Neural cell (in vitro differentiated cells): Measurements from ENCODE around the gene PRKAG2. TPM values are rescaled to one million over a fixed set of nuclear protein-coding genes. Genes with fewer than 3 reads are reported as not detected.
"Not testable (repeated sequence)": the region's sequence is repeated elsewhere in the genome, so short reads cannot be mapped to it uniquely, and the experiment has no call there.

Experiments used
- H2AFZ ChIP-seq: fragments of 200-600, 300-800 bp; sonication (generic), shearing (Covaris generic); 2 replicates; pipeline ENCODE4 v1.6.0; 2014; ENCODE audit warnings: low read depth, mild to moderate bottlenecking, antibody characterized with exemption, low read length, moderate library complexity
- H3F3A ChIP-seq: fragments of 200-600 bp; shearing (Covaris generic); 2 replicates; pipeline ENCODE4 v1.6.1; 2016; ENCODE audit warnings: mild to moderate bottlenecking, moderate library complexity, mixed read lengths, antibody characterized with exemption, low read length; ENCODE audit not compliant: insufficient read depth, poor library complexity, severe bottlenecking
- H3K27ac ChIP-seq: fragments of 200-600, 300-800 bp; sonication (generic), shearing (Covaris generic); 2 replicates; pipeline ENCODE4 v1.5.1; 2014; ENCODE audit warnings: mild to moderate bottlenecking, low read length, moderate library complexity
- H3K27me3 ChIP-seq: fragments of 300-800, 200-600 bp; sonication (generic), shearing (Covaris generic); 2 replicates; pipeline ENCODE4 v1.6.0; 2014; ENCODE audit warnings: mild to moderate bottlenecking, low read depth, low read length, moderate library complexity; ENCODE audit not compliant: insufficient read depth
- H3K36me3 ChIP-seq: fragments of 300-800, 200-600 bp; sonication (generic), shearing (Covaris generic); 2 replicates; pipeline ENCODE4 v1.5.1; 2014; ENCODE audit warnings: mild to moderate bottlenecking, antibody characterized with exemption, low read length, moderate library complexity; ENCODE audit not compliant: insufficient read depth
- H3K4me2 ChIP-seq: fragments of 300-800, 200-600 bp; sonication (generic), shearing (Covaris generic); 2 replicates; pipeline ENCODE4 v1.6.0; 2014; ENCODE audit warnings: mild to moderate bottlenecking, low read length
- H3K4me3 ChIP-seq: fragments of 300-800, 200-600 bp; sonication (generic), shearing (Covaris generic); 2 replicates; pipeline ENCODE4 v1.5.1; 2014; ENCODE audit warnings: mild to moderate bottlenecking, low read length, moderate library complexity
- H3K79me2 ChIP-seq: fragments of 200-600 bp; shearing (Covaris generic); replicated peaks from 2 replicates; pipeline ENCODE4 v1.6.0; 2014; ENCODE audit warnings: mild to moderate bottlenecking, low read length, moderate library complexity; ENCODE audit not compliant: insufficient read depth
- H3K9ac ChIP-seq: fragments of 300-800, 200-600 bp; sonication (generic), shearing (Covaris generic); 2 replicates; pipeline ENCODE4 v1.6.1; 2016; ENCODE audit warnings: mild to moderate bottlenecking, low read length, mixed read lengths
- H3K9me2 ChIP-seq: fragments of 200-600 bp; shearing (Covaris generic); 2 replicates; pipeline ENCODE4 v1.6.1; 2016; ENCODE audit warnings: mild to moderate bottlenecking, low read length, mixed read lengths; ENCODE audit not compliant: insufficient read depth
- H3K9me3 ChIP-seq: fragments of 200-600, 300-800 bp; sonication (generic), shearing (Covaris generic); 2 replicates; pipeline ENCODE4 v1.6.1; 2016; ENCODE audit warnings: mild to moderate bottlenecking, mixed run types, low read length, moderate library complexity, mixed read lengths
- H4K20me1 ChIP-seq: fragments of 200-600 bp; shearing (Covaris generic); 2 replicates; pipeline ENCODE4 v1.6.1; 2016; ENCODE audit warnings: mild to moderate bottlenecking, mixed run types; ENCODE audit not compliant: insufficient read depth
- EP300 ChIP-seq: fragments of 450-650 bp; conservative IDR thresholded peaks from 2 replicates; pipeline ENCODE4 v1.6.1; 2014; ENCODE audit warnings: antibody characterized with exemption, mild to moderate bottlenecking, moderate library complexity; ENCODE audit not compliant: poor library complexity, severe bottlenecking
- EZH2 ChIP-seq: fragments of 200-600, 300-800 bp; shearing (Covaris generic), sonication (generic); IDR thresholded peaks from 2 replicates; pipeline ENCODE4 v1.6.1; 2014; ENCODE audit warnings: antibody characterized with exemption, low read length, borderline replicate concordance, mild to moderate bottlenecking; ENCODE audit not compliant: insufficient read depth, poor library complexity, severe bottlenecking
- MXI1 ChIP-seq: fragments of 450-650 bp; conservative IDR thresholded peaks from 2 replicates; pipeline ENCODE4 v1.6.1; 2014; ENCODE audit warnings: antibody characterized with exemption, mild to moderate bottlenecking; ENCODE audit not compliant: poor library complexity, severe bottlenecking
- RAD21 ChIP-seq: fragments of 450-650 bp; conservative IDR thresholded peaks from 2 replicates; pipeline ENCODE4 v1.6.1; 2014; ENCODE audit warnings: antibody characterized with exemption, mild to moderate bottlenecking, moderate library complexity
- polyA plus RNA-seq: library from polyadenylated mRNA; depleted of rRNA; stranded (reverse); fragments of >200 nt; gene quantifications from 2 replicates; pipeline ENCODE4 v1.2.3, GENCODE V29; 2014
- TF ChIP-seq, protein P1 (sequence below): IDR thresholded peaks from 2 replicates; pipeline ENCODE4 v1.6.1; 2012; ENCODE audit warnings: borderline replicate concordance

The PRKAG2 gene
- polyA plus RNA-seq, 1 donor from 2014 or later, result 22.9 TPM

DNA sequence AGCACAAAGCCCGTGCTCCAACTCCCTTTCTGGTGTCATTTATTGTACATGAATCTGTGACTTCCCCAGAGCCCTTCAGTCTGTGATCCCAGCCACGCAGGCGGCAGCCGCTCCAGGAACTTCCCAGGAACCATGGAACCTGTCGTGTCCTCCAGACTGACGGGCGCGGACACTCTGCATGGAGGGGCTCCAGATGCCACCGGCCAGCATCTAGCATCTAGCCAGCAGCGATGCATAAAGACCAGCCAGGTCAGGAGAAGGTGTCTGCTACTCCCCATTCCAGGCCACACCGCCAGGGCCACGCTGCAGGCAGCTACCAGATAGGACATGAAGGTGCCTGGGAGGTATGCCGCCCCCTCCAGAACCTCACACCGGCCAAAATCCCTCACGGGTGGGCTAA is 77.4 kb downstream of the PRKAG2 start:
- Histone ChIP-seq H3K9me2 (no peaks in the 10 kb centered on the region), H3K9ac (no peak overlapping the region), H3K9me3 (no peaks in the 10 kb centered on the region), H3K27ac (no peak overlapping the region), H3K4me3 (no peak overlapping the region), H2AFZ (no peak overlapping the region), H3K79me2 (no peaks in the 10 kb centered on the region), H3K36me3 (no peaks in the 10 kb centered on the region), H3K27me3 (no peaks in the 10 kb centered on the region), H4K20me1 (no peaks in the 10 kb centered on the region), H3K4me2 (no peak overlapping the region), H3F3A (no peaks in the 10 kb centered on the region)
- TF ChIP-seq EP300, result no peak

DNA sequence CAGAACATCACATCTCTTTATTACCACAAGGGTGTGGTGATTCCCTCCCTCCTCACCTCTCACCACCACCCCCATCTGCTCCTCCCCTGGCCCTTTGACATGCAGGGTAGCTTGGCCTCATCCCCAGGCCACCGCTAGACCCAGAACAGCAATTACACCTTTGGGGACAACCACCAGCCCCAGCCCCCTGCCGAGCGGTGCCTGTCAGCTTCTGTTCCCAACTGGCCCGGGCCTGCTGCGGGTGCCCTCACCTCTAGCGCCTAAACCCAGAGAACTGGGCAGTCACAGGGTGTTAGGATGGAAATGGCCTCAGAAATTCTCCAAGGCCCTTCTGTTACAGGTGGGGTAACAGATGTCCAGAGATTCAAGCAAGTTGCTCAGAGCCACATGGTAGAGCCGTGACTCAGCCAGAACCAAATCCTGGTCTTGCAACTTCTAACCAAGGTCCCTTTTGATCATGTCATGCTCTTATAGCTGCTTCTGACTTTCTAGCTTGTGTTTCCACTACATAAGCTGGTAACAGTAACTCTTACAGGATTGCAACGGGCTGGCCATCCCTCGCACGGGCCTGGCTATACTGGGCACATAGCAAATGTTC is 78.0 kb downstream of the PRKAG2 start:
- no peak overlapping the region for H2AFZ ChIP-seq
- no peaks in the 10 kb centered on the region for H3F3A ChIP-seq
- TF ChIP-seq RAD21 (no peak), MXI1 (no peak), EP300 (no peak), EZH2 (no peak)
- TF ChIP-seq, protein P1, sequence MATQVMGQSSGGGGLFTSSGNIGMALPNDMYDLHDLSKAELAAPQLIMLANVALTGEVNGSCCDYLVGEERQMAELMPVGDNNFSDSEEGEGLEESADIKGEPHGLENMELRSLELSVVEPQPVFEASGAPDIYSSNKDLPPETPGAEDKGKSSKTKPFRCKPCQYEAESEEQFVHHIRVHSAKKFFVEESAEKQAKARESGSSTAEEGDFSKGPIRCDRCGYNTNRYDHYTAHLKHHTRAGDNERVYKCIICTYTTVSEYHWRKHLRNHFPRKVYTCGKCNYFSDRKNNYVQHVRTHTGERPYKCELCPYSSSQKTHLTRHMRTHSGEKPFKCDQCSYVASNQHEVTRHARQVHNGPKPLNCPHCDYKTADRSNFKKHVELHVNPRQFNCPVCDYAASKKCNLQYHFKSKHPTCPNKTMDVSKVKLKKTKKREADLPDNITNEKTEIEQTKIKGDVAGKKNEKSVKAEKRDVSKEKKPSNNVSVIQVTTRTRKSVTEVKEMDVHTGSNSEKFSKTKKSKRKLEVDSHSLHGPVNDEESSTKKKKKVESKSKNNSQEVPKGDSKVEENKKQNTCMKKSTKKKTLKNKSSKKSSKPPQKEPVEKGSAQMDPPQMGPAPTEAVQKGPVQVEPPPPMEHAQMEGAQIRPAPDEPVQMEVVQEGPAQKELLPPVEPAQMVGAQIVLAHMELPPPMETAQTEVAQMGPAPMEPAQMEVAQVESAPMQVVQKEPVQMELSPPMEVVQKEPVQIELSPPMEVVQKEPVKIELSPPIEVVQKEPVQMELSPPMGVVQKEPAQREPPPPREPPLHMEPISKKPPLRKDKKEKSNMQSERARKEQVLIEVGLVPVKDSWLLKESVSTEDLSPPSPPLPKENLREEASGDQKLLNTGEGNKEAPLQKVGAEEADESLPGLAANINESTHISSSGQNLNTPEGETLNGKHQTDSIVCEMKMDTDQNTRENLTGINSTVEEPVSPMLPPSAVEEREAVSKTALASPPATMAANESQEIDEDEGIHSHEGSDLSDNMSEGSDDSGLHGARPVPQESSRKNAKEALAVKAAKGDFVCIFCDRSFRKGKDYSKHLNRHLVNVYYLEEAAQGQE, result no peak
- no peak overlapping the region for H3K27ac ChIP-seq
- no peak overlapping the region for H3K4me3 ChIP-seq
- no peaks in the 10 kb centered on the region for H4K20me1 ChIP-seq
- no peaks in the 10 kb centered on the region for H3K79me2 ChIP-seq
- no peak overlapping the region for H3K9ac ChIP-seq
- H3K27me3 ChIP-seq, result no peaks in the 10 kb centered on the region
- H3K9me3 ChIP-seq, result no peaks in the 10 kb centered on the region
- H3K9me2 ChIP-seq, result no peaks in the 10 kb centered on the region
- H3K4me2 ChIP-seq, result no peak overlapping the region
- H3K36me3 ChIP-seq, result no peaks in the 10 kb centered on the region

DNA sequence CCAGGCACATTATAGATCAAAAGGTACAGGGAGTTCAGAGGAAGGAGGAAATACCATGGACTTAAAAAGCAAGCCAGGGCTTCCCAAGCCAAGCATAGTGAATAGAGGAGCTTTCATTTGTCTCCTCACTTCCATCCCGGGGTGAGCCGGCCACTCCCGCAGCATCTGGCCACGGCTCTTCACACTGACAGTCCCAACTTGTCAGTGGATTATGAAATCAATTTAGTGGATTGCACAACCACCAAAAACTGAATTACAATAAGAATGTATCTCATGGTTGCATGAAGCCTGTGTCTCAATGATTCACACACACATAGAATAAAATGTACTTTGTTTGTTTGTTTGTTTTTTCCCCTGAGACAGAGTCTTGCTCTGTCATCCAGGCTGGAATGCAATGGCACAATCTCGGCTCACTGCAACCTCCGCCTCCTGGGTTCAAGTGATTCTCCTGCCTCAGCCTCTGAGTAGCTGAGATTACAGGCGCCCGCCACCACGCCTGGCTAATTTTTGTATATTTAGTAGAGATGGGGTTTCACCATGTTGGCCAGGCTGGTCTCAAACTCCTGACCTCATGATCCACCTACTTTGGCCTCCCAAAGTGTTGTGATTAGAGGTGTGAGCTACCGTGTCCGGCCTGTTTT is 79.1 kb downstream of the PRKAG2 start:
- H3F3A ChIP-seq, H3K27ac ChIP-seq, H3K9ac ChIP-seq, H2AFZ ChIP-seq, H4K20me1 ChIP-seq, H3K36me3 ChIP-seq, H3K27me3 ChIP-seq, H3K9me2 ChIP-seq, H3K4me2 ChIP-seq, H3K79me2 ChIP-seq, H3K9me3 ChIP-seq, H3K4me3 ChIP-seq: not testable (repeated sequence)
